Frontal cortex (tissue), 4 donors: ENCODE data around the gene ZDHHC3. TPM values are rescaled to one million over a fixed set of nuclear protein-coding genes. Genes with fewer than 3 reads are reported as not detected.

ENCODE experiments used
- DNase-seq, 2 donors: peaks; one replicate each; pipeline ENCODE4 v3.0.0; 2012; ENCODE audit warnings: low spot score in 2 of 2
- FAIRE-seq: peaks from 2 replicates; lab custom pipeline; 2012; peaks lifted over from hg19 to GRCh38; lab: Jason Lieb, UNC
- total RNA-seq: library from RNA; depleted of rRNA; stranded (reverse); fragments of >200 nt; gene quantifications from one replicate; pipeline ENCODE4 v1.2.3, GENCODE V29; 2014
- donor health status: control.
- donor health status: control.
- donor health status: control.

The ZDHHC3 gene
- total RNA-seq, 1 donor from 2014 or later: 44.0 TPM

DNA sequence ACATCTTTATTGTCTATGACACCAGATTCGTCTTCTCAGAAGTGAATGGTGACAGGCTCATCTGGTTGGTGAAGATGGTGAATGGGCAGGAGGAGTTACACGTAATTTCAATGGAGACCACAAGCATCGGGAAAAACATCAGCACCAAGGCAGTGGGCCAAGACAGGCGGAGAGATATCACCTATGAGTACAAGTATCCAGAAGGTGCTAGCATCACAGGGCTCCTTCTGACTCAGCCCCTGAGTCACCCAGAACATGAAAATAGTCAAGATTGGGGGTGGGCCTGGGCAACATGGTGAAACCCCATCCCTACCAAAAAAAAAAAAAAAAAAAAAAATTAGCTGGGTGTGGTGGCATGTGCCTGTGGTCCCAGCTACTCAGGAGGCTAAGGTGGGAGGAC lies 69.0 kb downstream of the ZDHHC3 start:
- FAIRE-seq: no peak
- no peak for DNase-seq

DNA sequence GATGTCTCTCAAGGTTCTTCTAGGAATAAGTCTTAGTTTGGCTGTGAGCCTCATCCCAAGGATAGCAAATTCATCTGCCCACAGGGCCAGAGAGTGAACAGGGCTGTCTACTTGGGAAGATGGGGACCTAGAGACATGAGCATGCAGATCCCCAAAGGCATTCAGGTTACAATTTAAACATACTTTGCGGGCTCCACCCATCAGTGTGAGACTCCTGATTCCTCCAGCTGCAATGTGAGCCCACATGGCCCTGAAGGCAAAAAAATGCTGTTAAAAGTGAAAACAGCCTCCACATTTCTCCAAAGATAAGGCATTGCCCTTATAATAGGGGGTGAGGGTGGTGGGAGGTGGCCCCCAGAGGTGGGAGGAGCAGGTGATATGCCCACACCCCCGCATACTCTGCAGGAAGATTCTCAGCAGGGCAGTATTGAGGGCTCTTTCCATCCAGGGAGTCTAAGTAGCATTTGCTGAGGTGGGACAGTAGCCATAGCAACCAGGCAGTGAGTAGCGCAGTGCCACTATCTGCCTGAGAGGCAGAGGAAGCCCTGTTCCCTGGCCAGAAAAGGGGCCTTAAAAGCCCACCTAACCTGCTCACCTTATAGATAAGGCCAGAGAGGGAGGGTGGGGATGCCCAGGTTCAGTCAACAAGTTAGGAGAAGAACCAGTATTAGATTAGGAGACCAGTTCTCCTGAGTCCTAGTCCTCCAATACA lies 70.4 kb downstream of the ZDHHC3 start:
- DNase-seq (no peak), FAIRE-seq (no peak)

DNA sequence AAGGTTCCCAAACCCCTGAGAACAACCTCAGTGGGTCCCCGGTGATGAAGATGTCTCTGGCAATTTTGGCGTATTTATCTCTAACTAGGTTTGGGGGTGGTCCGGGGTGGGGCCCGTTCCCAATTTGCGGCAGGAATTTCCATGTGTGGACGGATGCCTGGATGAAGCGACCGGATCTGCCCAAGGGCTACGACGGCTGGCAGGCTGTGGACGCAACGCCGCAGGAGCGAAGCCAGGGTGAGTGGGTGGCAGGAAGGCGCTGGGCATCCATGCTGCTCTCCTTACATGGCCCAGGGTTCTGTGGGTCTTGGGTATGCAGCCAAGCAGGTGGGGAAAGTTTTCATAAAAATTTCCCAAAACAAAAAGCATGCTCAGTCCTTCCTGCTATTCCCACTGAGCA lies 72.2 kb downstream of the ZDHHC3 start:
- no peak for FAIRE-seq
- no peak for DNase-seq

DNA sequence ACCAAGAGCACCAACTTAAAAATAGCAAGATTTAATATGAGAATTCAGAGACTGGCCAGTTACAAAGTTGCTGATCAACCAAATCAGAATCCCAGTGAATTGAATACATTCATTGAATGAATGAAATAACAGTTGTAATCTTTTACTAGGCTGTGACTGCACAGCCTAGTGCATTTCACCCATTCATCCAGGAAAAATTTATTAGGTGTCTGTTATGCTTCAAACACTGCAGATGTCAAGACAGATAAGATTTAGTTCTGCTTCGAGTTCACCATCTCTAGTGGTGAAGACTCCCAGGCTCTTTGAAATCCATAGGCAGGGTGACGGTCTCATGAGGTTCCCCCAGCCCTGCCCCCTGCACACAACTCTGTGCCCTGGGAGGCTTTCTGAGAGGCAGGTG lies 72.7 kb downstream of the ZDHHC3 start:
- FAIRE-seq (no peak), DNase-seq (no peak)

DNA sequence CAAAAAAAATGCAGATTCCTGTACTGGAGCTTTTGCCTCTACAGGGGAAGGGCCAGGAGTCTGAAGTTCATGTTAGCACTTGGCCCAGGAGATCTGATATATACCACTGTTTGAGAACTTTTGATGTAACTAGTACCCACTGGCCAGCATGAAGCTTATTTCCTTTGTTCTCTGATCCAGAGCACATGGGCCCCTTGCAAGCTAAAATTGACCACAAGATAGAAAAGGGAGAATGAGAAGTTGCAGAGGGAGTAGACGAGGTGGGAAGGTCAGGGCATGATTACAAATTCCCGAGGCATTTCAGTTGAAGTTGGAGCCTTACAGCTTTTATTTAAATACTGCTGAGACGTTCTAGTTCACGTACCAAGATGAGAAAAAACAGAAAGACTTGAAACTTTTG lies 73.3 kb downstream of the ZDHHC3 start:
- DNase-seq (no peak), FAIRE-seq (no peak)

DNA sequence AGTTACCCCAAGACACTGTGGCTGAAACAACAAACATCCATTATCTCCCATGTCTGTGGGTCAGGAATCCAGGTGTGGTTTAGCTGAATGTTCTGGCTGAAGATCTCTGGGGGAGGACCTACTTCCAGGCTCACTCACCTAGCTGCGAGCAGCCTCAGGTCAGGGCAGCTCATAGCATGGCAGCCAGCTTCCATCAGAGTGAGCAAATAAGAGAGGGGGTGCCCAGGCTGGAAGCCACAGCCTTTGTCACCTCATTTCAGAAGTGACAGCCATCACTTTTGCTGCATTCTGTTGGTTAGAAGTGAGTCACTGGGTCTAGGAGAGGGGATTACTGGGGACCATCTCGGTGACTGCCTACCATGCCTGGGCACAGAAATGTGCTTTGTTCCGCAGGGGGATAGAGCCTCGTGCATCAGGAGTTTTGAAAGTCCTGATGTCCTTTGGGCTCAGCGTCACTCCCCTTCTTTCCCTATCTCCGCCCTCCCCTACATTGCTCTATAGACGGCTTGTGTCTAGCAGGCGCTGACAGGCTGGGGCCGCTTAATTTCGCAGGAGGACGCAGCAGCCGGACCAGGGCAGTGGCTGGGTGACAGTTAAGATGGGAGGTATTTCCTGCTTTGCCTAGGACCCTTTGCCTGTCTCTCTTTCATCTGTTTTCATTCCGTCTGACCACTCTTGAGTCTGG lies 76.1 kb downstream of the ZDHHC3 start:
- FAIRE-seq (no peak), DNase-seq (no peak)

DNA sequence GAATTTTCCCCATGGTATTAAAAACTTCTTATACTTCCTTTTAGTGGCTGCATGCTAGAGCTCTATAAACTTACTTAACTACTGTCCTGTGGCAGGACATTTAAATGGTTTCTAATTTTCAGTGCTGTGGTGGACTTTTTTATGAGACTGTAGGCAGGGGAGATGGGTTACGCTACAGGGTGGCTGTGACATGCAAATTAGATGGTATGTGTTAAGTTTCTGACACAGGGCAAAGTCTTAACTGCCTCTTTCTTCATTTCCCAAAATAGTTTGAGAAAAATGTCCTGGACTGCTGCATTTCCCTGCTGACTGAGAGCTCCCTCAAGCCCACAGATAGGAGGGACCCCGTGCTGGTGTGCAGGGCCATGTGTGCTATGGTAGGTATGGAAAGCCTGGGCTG lies 79.5 kb downstream of the ZDHHC3 start:
- FAIRE-seq (no peak), DNase-seq (no peak)

DNA sequence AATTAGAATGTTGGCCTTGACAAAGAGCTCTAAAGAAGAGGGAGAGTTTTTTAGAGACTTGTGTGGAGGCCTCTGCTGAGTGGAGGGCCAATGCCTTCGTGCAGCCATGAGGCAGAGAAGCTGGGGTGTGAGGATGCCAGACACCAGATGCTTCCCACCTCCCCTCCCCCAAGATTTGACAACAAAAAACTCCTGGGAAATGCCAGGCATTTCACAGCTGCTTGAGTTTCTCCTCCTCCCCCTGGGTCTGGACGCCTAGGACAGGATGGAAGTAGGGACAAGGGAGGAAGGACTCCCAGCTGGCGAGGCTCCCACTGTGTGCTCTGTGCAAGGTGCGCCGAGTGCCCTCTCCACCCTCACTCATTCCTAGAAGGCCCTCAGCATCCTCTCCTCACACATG lies 81.5 kb downstream of the ZDHHC3 start:
- DNase-seq (no peak), FAIRE-seq (no peak)

DNA sequence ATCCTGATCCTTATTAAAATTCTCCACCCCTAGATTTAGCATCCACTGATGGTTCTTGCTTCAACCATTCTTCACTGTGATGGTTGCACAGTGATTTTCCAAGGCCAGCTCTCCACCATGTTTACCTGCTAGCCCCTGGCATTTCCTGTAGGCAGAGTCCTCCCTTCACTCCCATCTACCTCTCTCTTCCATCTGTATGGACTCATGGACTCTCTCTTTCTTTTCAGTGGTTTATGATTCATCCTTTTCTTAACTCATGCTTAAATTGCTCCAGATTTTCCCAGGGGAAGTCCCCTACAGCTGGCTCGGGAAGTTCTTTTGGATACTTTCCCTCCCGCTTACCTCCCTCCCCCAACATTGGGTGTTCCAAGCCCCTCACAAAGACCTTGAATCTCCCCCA lies 82.9 kb downstream of the ZDHHC3 start:
- DNase-seq: no peak
- no peak for FAIRE-seq

DNA sequence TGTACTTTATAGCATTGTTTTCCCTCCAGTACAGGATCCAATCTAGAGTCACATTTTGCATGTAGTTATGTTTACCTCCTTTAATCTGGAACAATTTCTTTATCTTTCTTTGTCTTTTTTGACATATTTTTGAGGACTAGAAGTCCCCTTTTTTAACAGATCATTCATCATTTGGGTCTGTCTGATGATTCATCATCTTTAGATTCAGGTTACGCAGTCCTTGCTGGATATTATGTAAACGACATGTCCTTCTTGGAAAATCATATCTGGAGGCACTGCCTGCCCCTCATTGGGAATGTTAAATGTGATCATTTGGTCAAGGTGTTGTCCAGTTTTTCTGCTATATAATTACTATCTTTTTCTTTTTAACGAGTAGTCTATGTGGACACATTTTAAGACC lies 83.3 kb downstream of the ZDHHC3 start:
- no peak for DNase-seq
- no peak for FAIRE-seq

DNA sequence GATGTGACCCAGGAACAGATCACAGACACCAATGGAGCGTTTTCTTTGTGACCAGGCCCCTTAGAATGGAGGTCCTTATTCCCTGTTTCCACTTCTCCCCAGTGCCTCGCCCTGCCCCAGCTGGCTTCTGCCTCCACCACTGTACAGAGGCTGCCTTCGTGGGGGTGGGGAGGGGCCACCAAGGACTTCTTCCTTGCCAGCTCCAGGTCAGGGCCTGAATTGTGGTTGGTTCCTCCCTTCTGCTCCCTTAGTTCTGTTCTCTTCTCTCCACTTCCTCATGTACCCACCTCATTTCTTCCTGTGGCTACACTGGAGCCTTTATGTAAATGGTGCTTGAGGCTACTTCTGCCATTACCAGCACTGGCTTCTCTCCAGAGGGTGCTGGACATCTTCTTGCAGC lies 85.1 kb downstream of the ZDHHC3 start:
- no peak for FAIRE-seq

DNA sequence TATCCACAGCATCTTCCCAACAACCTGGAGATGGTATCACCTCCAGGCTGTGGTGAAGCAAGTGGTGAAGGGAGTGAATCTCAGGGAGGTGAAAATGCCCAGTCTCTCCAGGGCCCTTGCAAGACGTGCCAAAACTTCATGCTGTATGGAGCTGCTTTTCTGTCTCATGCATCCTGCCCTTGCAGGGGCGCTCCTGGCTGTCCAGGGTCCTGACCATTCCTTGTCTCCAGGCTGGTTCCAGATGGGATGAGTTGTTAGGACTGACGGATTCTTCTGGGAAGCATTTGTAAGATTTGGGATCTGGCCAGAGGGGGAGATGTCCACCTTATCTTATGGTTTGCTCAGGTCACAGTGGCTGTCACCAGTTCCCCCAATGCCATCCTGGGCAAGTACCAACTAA lies 85.7 kb downstream of the ZDHHC3 start:
- FAIRE-seq (no peak), DNase-seq (no peak)

More for the DNA sequence above, 85.1 kb downstream of the ZDHHC3 start:
- no peak for DNase-seq

DNA sequence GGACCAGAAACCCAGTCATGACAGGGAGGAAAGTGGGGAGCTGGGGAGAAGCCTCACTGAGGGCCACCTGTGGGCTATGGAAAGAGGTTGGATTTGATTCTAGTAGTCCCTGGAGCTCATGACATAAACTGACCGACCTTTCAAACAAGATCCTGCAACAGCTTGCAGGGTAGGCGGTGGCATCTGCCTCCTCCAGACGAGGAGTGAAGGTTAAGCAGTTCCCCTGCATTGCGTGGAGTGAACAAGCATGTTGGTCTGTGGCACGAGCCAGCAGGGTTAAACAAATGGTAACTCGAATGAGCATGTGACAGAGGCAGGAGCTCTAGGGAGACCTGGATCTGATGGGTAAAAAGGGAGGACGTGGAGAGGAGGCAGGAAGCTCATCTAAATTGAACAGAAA lies 88.9 kb downstream of the ZDHHC3 start:
- DNase-seq (no peak), FAIRE-seq (no peak)

DNA sequence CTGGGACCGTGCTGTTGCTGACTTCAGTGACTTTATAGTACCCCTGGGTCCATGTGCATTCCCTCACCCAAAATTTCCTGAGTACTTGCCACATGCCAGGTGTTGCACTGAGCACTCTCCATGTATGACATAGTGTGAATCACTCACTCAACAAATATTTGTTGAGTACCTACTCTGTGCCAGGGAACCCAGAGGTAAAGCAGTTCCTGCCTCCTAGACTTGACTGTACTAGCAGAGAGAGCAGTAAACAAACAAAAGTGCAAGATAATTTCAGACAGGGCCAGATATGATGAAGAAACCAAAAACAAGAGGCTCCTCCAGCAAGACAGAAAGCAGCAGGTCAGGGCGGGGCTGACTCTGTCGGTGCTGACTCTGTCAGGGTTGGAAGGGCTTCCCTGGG lies 89.4 kb downstream of the ZDHHC3 start:
- FAIRE-seq (no peak), DNase-seq (no peak)

DNA sequence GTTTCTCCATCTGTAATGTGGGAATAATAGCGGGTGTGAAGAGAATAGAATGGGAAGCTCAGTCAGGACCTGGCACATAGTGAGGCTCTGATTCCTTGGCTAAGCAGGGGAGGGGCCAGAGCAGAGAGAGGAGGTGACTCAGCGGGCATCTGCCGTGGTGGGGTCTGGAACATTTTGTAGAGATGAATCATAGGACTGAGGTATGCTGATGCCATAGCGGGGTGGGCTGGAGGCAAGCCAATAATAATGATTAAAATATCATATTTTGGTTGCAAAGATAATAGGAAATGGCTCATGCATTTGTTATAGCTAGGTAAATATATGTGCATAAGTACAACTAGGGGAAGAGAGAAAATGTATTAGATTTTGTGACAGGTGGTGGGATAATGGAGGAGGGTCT lies 90.4 kb downstream of the ZDHHC3 start:
- DNase-seq (no peak), FAIRE-seq (no peak)

DNA sequence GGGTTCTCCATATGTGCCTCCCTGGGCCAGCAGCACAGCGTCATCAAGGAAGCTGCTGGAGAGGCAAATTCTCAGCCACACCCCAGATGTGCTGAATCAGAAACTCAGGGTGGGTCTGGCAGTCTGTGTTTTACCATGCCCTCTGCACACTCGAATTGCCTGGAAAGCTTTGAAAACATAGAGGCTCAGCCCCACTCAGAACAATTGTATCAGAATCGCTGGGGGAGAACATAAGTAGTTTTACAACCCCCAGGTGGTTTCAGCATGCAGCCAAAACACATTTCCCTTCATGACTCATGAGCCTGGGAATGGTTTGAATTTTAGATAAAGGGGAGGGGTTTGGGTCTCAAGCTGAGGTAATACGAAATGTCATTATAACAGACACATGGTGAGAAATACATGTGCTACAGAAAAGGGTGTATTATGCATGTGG lies 92.0 kb downstream of the ZDHHC3 start:
- FAIRE-seq (no peak), DNase-seq (no peak)

DNA sequence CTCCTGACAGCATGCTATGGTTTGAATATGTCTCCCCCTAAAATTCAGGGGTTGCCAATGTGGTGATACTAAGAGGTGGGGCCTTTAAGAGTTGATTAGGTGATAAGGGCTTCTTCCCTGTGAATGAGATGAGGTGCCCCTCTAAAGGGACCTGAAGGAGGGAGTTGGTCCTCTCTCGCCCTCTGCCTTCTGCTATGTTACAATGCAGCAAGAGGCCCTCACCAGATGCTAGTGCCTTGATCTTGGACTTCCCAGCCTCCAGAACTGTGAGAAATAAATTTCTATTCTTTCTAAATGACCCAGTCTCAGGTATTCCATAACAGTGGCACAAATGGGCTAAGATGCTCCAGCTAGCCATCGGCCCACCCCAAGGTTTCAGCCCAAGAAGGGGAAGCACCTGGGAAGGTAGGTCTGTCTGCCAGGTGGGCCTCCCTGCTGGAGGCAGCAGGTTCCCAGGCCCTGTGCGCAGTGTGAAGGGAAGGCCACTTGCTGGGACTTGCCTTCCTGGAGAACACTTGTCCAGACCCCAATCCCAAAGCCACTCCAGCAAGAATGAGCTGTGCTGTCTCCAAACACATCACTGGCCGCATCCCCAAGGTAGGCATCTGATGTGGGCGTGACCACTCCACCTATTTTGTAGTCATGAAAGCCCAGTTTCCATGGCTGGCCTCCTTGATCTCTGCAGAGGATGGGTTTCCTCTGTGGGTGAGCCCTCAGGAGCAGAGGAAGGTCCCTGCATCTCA lies 92.6 kb downstream of the ZDHHC3 start:
- no peak for DNase-seq
- no peak for FAIRE-seq

DNA sequence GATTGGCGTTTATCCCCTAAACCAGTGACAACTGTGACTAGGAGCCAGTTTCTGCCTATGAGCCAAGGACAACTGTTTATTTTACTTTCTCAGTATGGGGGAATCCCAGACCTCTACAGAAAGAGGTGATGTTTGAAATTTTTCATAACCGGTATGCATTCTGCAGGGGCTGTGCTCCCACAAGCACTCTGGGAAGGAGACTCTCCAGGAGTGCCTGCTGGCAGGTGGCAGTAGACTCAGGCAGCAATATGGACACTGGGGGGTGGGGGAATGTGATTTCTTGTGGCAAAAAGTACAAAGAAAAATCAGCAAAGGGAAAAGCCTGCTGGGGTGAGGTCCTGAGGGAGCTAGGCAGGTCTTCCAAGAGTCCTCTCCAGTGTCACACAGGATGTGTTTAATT lies 95.7 kb downstream of the ZDHHC3 start:
- DNase-seq: no peak
- FAIRE-seq: no peak

DNA sequence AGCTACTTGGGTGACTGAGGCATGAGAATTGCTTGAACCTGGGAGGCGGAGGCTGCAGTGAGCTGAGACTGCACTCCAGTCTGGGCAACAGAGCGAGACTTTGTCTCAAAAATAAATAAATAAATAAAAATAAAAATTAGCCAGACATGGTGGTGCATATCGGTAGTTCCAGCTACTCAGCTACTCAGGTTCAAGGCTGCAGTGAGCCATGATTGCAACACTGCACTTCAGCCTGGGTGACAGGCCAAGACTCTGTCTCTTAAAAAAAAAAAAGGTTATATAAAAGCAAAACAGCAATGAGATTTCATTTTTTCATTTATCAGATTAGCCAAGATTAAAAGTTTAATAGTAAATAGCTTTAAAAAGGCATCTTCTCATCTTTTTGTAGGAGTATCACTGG lies 98.6 kb downstream of the ZDHHC3 start:
- FAIRE-seq (no peak), DNase-seq (no peak)

DNA sequence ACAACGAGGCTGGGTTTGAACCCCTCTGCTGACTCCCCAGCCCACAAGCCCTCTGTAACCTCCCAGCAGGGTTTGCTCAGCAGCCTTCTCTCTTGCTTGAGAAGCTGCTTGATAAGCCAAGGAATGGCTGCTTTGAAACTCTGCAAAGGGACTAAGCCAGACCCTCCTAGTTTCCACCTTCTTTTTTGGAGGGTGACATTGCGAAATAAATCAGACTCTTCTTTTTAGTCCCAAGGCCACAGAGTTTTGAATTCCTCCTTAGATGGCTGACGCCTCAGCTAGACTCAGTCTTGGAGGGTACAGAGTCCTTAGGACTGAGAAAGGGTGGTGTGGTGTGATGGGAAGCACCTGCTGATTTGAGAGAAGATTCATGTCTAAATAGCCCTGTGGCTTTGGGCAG lies 100.4 kb downstream of the ZDHHC3 start:
- DNase-seq: no peak
- FAIRE-seq: no peak
